Activated naive CD8-positive, alpha-beta T cell treated with anti-CD3 and anti-CD28 coated beads, Interleukin-2, amount 50 U/mL, for 16 hours (primary cell): ENCODE measurements around the gene BPIFB3.
"Not testable (repeated sequence)": the region's sequence is repeated elsewhere in the genome, so short reads cannot be mapped to it uniquely, and the experiment has no call there.

Source experiments
- DNase-seq: peaks from one replicate; pipeline ENCODE4 v3.0.0-alpha.2; 2020; ENCODE audit warnings: low read depth, low spot score

Gene BPIFB3

DNA sequence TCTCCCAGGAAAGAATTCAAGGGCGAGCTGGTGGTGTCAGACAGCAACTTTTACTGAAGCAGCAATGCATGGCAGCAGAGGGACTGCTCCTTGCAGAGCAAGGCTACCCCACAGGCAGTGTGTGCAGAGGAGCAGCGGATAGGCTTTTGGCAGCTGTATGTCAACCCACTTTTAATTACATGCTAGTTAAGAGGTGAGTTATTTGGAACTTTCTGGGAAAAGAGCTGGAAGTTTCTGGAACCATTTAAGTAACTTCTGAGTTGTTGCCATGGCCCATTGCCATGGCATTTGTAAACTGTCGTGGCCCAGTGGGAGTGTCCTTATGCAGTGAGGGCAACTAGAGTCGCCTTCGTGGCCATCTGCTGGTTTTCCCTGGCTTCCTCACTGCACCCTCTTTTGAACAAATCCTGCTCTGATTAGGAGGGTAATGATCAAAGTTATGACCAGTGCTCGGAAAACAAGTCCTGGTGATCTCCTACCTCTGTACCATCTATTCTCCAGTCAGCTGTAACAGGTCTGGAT is 59.7 kb downstream of the BPIFB3 start:
- DNase-seq: no peak

DNA sequence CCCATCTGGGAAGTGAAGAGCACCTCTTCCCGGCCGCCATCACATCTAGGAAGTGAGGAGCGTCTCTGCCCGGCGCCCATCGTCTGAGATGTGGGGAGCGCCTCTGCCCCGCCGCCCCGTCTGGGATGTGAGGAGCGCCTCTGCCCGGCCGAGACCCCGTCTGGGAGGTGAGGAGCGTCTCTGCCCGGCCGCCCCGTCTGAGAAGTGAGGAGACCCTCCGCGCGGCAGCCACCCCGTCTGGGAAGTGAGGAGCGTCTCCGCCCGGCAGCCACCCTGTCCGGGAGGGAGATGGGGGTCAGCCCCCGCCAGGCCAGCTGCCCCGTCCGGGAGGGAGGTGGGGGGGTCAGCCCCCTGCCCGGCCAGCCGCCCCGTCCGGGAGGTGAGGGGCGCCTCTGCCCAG is 61.8 kb downstream of the BPIFB3 start:
- DNase-seq: not testable (repeated sequence)

DNA sequence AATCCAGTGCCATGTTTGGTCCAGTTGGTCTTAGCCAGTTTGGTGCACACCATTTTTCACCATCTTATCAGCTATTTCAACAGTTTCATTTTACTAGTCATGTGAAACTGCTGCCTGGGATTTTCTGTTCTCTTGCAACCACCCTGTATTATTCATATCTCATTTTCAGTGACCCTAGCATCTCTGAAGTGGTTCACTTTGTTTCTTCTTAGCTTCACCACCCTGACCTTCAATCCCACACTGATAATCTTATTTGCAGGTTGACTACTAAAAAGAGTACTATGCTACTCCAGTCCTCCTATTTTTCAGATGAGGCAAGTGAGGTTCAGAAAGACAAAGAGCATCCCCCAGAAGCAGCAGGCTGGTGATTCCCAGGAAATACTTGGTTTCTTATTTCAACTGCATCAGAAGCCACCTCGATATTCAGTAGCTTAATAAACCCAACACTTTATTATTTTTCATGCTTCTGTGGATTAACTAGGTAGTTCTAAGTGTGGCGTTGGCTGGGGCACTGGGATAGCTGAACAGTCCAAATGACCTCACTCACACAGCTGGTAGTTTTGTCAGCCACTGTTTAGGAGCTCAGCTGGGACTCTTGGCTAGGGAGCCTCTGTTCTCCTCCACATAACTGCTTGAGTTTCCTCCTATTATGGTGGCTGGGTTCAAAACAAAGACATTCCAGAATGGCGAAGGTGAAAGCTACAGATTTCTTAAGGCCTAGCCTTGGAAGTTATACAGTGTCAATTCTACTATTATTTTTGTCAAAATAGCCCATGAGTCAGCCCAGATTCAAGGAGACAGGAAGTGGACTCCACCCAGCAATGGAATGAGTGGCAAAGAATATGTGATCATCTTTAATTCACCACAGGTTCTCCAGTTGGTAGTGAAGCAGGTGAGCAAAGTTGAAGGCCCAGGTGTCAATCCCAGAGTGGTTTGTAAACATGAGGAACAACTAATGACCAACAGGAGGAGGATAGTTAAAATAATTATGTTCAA is 66.3 kb downstream of the BPIFB3 start:
- no peak for DNase-seq

DNA sequence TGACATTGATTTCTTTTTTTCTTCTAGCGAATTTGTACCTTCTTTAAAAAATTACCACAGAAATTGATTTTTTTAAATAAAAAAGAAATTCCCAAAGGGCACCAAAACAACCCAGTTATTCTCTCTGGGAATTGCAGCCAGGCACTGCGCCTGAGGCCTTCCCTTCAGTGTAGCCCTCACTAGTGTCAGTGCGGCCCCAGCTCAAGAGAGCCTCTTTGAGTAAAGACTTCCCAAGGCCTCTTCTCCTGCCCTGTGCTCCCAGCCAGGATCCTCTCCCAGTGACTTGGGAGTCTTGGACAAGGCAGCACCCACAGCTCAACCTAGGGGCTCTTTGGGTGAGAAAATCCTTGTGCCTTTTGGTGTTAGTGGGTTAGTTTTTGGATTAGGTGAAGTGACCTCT is 67.2 kb downstream of the BPIFB3 start:
- no peak for DNase-seq

DNA sequence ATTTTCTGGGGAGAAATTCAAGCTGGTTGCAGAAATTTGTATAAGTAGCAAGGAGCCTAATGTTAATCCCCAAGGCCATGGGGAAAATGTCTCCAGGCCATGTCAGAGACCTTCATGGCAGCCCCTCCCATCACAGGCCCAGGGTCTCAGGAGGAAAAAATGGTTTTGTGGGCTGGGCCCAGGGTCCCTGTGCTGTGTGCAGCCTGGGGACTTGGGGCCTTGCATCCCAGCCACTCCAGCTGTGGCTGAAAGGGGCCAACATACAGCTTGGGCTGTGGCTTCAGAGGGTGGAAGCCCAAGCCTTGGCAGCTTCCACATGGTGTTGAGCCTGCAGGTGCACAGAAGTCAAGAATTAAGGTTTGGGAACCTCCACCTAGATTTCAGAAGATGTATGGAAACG is 68.6 kb downstream of the BPIFB3 start:
- not testable (repeated sequence) for DNase-seq
